ENCODE data around the gene ANO8.
"Not testable (repeated sequence)": the region's sequence is repeated elsewhere in the genome, so short reads cannot be mapped to it uniquely, and the experiment has no call there.

ANO8 gene, protein sequence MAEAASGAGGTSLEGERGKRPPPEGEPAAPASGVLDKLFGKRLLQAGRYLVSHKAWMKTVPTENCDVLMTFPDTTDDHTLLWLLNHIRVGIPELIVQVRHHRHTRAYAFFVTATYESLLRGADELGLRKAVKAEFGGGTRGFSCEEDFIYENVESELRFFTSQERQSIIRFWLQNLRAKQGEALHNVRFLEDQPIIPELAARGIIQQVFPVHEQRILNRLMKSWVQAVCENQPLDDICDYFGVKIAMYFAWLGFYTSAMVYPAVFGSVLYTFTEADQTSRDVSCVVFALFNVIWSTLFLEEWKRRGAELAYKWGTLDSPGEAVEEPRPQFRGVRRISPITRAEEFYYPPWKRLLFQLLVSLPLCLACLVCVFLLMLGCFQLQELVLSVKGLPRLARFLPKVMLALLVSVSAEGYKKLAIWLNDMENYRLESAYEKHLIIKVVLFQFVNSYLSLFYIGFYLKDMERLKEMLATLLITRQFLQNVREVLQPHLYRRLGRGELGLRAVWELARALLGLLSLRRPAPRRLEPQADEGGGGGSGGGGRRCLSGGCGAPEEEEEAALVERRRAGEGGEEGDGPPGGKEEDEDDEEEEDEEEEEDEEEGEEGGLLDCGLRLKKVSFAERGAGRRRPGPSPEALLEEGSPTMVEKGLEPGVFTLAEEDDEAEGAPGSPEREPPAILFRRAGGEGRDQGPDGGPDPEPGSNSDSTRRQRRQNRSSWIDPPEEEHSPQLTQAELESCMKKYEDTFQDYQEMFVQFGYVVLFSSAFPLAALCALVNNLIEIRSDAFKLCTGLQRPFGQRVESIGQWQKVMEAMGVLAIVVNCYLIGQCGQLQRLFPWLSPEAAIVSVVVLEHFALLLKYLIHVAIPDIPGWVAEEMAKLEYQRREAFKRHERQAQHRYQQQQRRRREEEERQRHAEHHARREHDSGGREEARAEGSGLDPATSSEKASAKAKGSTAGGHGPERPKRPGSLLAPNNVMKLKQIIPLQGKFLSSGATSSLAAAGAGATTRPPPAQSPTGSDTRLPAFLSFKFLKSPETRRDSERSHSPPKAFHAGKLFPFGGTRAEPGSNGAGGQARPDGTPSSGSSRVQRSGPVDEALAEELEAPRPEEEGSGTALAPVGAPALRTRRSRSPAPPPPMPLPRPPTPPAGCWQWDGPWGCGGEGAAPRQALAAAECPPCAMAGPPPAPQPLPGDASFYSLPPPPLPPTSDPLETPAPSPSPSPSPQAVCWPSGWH

DNA sequence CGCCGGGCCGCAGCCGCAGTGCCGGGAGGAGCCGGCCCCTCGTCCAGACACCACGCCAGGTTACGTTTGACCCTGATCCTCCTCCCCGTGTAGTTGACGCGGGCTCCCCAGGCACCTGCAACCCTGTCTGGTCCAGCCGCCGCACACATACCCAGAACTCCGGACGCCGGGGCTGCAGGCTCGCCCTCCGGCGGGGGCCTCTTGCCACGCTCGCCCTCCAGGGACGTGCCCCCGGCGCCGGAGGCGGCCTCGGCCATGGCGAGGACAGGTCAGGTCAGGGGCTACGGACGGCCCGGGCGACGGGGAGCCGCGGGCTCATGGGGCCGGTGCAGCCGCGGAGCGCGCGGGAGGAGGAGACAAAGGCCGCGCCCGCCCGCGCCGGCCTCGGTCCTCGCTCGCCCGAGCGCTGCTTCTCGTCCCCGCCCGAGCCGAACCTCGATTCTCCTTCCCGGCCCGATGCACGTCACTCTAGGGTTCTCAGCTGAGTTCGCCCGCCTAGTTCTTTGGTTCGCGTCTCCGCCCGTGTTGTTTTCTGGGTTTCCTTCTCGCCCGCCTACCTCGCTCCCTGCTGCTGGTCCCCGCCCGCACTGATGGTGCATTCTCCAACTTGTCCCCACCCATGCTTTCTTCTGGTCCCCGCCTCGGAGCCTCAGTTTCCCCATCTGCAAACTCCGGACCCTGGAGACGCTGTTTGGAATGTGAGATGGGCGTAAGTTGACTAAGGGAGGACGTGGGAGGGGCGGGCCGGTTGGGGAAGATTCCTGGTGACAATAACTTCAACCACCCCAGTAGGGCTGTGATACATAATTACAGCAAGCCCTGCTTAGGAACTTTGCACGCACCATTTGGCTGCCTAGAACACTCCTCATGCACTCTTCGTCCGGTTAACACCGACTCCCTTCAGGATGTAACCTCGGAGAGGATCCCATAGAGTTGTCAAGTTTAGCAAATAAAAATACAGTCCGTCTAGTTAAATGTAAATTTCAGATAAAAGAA, at the start of gene ANO8:
ANO8 (minus strand) TSS at position 442 of the 996 bp plus-strand sequence; CDS start at position 257, 185 bp downstream.
- peak within 1 kb of the TSS; percentile 80 for H3K4me3 ChIP-seq (ENCODE audit: low read depth, low read length)
- H3K79me2 ChIP-seq (ENCODE audit: control insufficient read depth, insufficient read depth, low read length, unreplicated experiment), result peaks cover 3% of the 10 kb centered on the region
- H3K36me3 ChIP-seq (ENCODE audit: insufficient read depth, low read length), result no peaks in the 10 kb centered on the region; the same call in 1 of the 2 replicates
- no peaks in the 10 kb centered on the region for H3K27me3 ChIP-seq (ENCODE audit: insufficient read depth, low read length)
- no peak within 1 kb of the TSS for H3K27ac ChIP-seq (ENCODE audit: low read depth, low read length)
- peak within 1 kb of the TSS; percentile 65 for H2AFZ ChIP-seq (ENCODE audit: low read length, unreplicated experiment)
- peaks cover 5% of the 10 kb centered on the region for H3K4me1 ChIP-seq (ENCODE audit: control insufficient read depth, insufficient read depth, low read length, unreplicated experiment)

DNA sequence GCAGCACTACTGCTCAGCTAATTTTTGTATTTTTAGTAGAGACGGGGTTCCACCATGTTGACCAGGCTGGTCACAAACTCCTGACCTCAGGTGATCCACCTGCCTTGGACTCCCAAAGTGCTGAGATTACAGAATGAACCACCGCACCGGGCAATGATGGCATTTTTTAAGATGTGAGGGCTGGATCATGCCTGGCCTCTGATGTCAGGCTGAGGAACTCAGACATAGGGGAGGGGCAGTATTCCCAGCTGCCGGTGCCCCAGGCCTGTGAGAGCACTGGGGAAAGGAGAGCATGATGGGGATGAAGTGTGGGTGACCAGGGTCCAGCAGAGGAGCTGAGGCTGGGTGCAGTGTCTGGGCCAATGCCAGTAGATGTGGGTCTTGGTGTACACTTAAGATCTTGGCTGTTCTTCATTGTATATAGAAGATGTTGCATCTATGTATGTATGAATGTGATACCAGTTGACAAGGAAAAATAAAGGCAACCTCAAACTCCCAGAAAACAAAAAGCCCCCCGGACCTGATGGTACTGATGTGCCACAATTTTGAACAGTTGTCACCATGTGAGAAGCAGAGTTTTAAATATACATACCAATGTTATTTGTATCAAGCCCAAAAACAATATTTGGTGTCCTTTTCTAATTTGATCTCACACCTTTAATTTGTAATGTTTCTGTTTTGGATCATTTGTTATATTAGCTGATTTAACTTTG, 45.9 kb upstream of the ANO8 start:
- H3K4me3 ChIP-seq (ENCODE audit: low read depth, low read length), result no peak overlapping the region
- H3K36me3 ChIP-seq (ENCODE audit: insufficient read depth, low read length), result no peaks in the 10 kb centered on the region
- H3K79me2 ChIP-seq (ENCODE audit: control insufficient read depth, insufficient read depth, low read length, unreplicated experiment), result no peaks in the 10 kb centered on the region
- H3K27ac ChIP-seq (ENCODE audit: low read depth, low read length), result no peak overlapping the region
- H3K27me3 ChIP-seq (ENCODE audit: insufficient read depth, low read length), result no peaks in the 10 kb centered on the region
- no peak overlapping the region for H2AFZ ChIP-seq (ENCODE audit: low read length, unreplicated experiment)
- no peaks in the 10 kb centered on the region for H3K4me1 ChIP-seq (ENCODE audit: control insufficient read depth, insufficient read depth, low read length, unreplicated experiment)

DNA sequence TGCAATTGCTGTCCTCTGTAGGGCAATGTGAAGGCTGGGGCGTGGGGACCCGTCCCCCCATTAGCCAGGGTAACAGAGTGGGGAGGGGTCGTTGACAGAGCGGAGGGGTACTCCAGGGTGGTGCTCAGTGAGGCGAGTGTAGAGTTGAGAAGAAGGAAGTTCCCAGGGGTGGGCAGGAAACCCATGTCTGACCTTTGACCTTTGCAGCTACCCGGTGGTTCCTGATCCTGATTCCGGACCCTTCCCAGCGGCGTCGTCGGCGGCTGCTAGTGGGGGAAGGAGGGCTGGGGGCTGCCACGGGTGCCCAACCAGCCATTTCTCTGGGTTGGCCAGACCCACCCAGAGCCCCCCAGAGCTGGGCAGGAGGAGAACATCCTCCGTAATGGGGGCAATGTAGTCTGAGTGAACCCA, 44.6 kb upstream of the ANO8 start:
- Histone ChIP-seq H3K36me3 (ENCODE audit: insufficient read depth, low read length) (no peaks in the 10 kb centered on the region), H2AFZ (ENCODE audit: low read length, unreplicated experiment) (no peak overlapping the region), H3K4me3 (ENCODE audit: low read depth, low read length) (no peak overlapping the region), H3K27ac (ENCODE audit: low read depth, low read length) (no peak overlapping the region), H3K4me1 (ENCODE audit: control insufficient read depth, insufficient read depth, low read length, unreplicated experiment) (no peaks in the 10 kb centered on the region), H3K79me2 (ENCODE audit: control insufficient read depth, insufficient read depth, low read length, unreplicated experiment) (no peaks in the 10 kb centered on the region), H3K27me3 (ENCODE audit: insufficient read depth, low read length) (no peaks in the 10 kb centered on the region)

DNA sequence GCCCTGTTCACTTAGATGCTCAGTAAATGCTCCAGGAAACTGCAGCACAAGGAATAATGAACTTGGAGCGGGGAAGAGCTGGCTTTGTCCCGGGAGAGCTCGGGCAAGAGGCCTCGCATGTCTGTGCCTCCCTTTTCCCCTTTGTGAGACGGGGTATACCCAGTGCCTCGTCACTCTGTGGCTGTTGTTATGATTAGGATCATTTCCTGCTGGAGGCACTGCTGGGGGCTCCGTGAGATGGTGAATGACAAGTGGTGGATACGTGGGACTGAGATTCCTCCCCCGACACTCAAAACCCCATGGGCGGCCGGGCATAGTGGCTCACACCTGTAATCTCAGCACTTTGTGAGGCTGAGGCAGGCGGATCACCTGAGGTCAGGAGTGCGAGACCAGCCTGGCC, 43.6 kb upstream of the ANO8 start:
- Histone ChIP-seq H3K4me1 (ENCODE audit: control insufficient read depth, insufficient read depth, low read length, unreplicated experiment) (no peaks in the 10 kb centered on the region), H2AFZ (ENCODE audit: low read length, unreplicated experiment) (no peak overlapping the region), H3K27ac (ENCODE audit: low read depth, low read length) (no peak overlapping the region), H3K27me3 (ENCODE audit: insufficient read depth, low read length) (no peaks in the 10 kb centered on the region), H3K79me2 (ENCODE audit: control insufficient read depth, insufficient read depth, low read length, unreplicated experiment) (no peaks in the 10 kb centered on the region), H3K4me3 (ENCODE audit: low read depth, low read length) (no peak overlapping the region), H3K36me3 (ENCODE audit: insufficient read depth, low read length) (no peaks in the 10 kb centered on the region)

DNA sequence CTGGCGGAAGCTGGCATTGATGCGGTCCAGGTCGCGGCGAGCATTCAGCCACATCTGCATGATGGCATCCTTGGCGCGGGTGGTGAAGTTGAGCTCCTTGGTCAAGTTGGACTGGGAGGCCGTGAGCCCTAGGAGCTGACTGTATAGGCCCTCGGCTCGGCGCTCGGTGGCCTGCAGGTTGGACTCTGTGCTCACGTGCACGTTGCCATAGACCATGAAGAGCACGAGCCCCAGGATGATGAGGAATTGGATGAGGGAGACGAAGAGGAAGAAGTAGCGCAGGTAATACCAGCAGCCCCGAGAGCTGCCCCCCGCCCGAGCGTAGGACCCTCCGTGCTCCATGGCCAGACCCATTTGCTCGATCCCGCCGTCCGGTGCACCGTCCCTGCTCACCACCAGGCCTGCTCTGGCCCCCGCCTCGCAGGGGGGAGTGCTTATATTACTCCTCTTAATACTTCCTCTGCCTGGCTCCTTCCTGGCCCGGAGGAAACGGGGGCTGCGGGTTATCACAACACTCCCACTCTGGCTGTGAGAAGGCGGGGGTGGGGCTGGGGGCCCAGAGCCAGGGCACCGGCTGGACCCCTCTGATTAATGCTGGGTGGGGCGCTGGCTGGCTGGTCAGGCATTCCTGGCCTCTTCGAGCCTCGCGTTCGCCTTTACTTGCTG, 42.4 kb upstream of the ANO8 start, which contains the start of gene PLVAP:
PLVAP (minus strand) TSS at position 408 of the 666 bp plus-strand sequence; CDS start at position 354, 54 bp downstream.
- no peak within 1 kb of the TSS for H3K4me3 ChIP-seq (ENCODE audit: low read depth, low read length)
- H3K79me2 ChIP-seq (ENCODE audit: control insufficient read depth, insufficient read depth, low read length, unreplicated experiment), result no peaks in the 10 kb centered on the region
- H3K27me3 ChIP-seq (ENCODE audit: insufficient read depth, low read length), result no peaks in the 10 kb centered on the region
- H3K4me1 ChIP-seq (ENCODE audit: control insufficient read depth, insufficient read depth, low read length, unreplicated experiment), result no peaks in the 10 kb centered on the region
- no peaks in the 10 kb centered on the region for H3K36me3 ChIP-seq (ENCODE audit: insufficient read depth, low read length)
- no peak within 1 kb of the TSS for H3K27ac ChIP-seq (ENCODE audit: low read depth, low read length)
- H2AFZ ChIP-seq (ENCODE audit: low read length, unreplicated experiment), result no peak within 1 kb of the TSS

DNA sequence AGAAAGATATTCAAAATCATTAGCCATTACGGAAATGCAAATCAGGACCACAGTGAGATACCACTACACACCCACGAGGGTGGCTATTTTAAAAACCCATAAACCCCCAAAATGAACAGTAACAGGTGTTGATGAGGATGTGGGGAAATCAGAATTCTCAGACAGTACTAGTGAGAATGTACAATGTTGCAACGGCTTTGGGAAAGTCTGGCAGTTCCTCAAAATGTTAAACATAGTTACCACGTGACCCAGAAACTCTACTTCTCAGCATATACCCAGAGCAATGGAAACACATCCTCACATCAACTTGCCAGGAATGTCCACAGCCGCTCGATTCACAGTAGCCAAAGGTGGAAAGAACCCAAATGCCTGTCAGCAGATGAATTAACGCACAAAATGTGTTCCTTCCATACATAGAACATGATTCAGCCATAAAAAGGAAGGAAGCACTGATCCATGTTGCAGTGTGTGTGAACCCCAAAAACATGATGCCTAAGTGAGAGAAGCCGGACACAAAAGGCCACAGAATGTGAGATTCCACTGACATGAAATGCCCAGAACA, 35.5 kb upstream of the ANO8 start:
- H2AFZ ChIP-seq (ENCODE audit: low read length, unreplicated experiment), result no peak overlapping the region
- H3K79me2 ChIP-seq (ENCODE audit: control insufficient read depth, insufficient read depth, low read length, unreplicated experiment), result no peaks in the 10 kb centered on the region
- H3K27ac ChIP-seq (ENCODE audit: low read depth, low read length), result no peak overlapping the region
- no peak overlapping the region for H3K4me3 ChIP-seq (ENCODE audit: low read depth, low read length)
- H3K4me1 ChIP-seq (ENCODE audit: control insufficient read depth, insufficient read depth, low read length, unreplicated experiment), result no peaks in the 10 kb centered on the region
- H3K27me3 ChIP-seq (ENCODE audit: insufficient read depth, low read length), result no peaks in the 10 kb centered on the region
- no peaks in the 10 kb centered on the region for H3K36me3 ChIP-seq (ENCODE audit: insufficient read depth, low read length)

DNA sequence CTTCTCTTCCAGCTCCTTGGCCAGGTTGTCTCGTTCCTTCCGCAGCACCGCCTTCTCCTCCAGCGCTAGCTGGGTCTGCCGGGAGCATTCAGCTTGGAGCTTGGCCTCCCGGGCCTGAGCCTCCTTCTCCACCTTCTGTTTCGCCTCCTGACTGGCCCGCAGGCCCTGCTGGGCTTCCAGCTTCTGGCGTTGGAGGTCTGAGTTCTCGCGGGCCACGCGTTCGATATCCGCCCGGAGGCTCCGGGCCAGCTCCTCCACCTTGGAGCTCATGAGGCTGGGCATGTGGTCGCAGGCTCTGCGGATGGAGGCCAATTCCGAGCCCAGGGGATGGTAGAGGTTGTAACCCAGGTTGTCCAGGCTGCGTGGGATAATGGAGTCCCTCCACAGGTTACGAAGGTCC, 30.7 kb upstream of the ANO8 start:
- H3K36me3 ChIP-seq (ENCODE audit: insufficient read depth, low read length), result no peaks in the 10 kb centered on the region
- no peaks in the 10 kb centered on the region for H3K79me2 ChIP-seq (ENCODE audit: control insufficient read depth, insufficient read depth, low read length, unreplicated experiment)
- H3K27ac ChIP-seq (ENCODE audit: low read depth, low read length), result no peak overlapping the region
- H3K4me3 ChIP-seq (ENCODE audit: low read depth, low read length), result no peak overlapping the region
- no peak overlapping the region for H2AFZ ChIP-seq (ENCODE audit: low read length, unreplicated experiment)
- no peaks in the 10 kb centered on the region for H3K27me3 ChIP-seq (ENCODE audit: insufficient read depth, low read length)
- H3K4me1 ChIP-seq (ENCODE audit: control insufficient read depth, insufficient read depth, low read length, unreplicated experiment), result no peaks in the 10 kb centered on the region

DNA sequence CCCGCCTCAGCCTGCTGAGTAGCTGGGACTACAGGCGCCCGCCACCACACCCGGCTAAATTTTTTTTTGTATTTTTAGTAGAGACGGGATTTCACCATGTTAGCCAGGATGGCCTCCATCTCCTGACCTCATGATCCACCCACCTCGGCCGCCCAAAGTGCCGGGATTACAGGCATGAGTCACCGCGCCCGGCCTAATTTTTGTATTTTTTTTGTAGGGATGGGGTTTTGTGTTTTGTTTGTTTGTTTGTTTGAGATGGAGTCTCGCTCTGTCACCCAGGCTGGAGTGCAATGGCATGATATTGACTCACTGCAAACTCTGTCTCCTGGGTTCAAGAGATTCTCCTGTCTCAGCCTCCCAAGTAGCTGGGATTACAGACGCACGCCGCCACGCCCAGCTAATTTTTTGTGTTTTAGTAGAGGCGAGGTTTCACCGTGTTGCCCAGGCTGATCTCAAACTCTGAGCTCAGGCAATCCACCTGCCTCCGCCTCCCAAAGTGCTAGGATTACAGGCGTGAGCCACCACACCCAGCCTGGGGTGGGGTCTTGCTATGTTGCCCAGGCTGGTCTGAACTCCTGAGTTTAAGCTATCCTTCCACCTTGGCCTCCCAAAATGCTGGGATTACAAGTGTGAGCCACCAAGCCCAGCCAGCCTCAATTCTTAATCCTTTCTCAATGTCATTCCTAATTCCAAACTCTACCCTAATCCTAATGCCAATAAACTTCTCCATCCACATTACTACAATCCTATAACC, 29.4 kb upstream of the ANO8 start:
- not testable (repeated sequence) for H2AFZ ChIP-seq (ENCODE audit: low read length, unreplicated experiment); H3K4me1 ChIP-seq (ENCODE audit: control insufficient read depth, insufficient read depth, low read length, unreplicated experiment); H3K4me3 ChIP-seq (ENCODE audit: low read depth, low read length); H3K79me2 ChIP-seq (ENCODE audit: control insufficient read depth, insufficient read depth, low read length, unreplicated experiment); H3K27me3 ChIP-seq (ENCODE audit: insufficient read depth, low read length); H3K36me3 ChIP-seq (ENCODE audit: insufficient read depth, low read length); H3K27ac ChIP-seq (ENCODE audit: low read depth, low read length)
